Activated CD8-positive, alpha-beta memory T cell treated with anti-CD3 and anti-CD28 coated beads for 48 hours (primary cell): ENCODE results near the gene SPP2.

ENCODE experiments used
- DNase-seq, 3 experiments: peaks; one replicate each; pipeline ENCODE4 v3.0.0-alpha.2; 2020; ENCODE audit warnings: low read depth in 2 of 3, low spot score in 2 of 3

SPP2 gene

GRCh38 chr2:234050455-234051135, at the start of gene SPP2:
SPP2 (plus strand) TSS chr2:234050702; CDS start chr2:234050787, 85 bp downstream.
- DNase-seq, result no peak

- DNase-seq, result no peak
Observed at GRCh38 chr2:234001380-234002160, 48.9 kb upstream of the SPP2 start.

GRCh38 chr2:234002281-234002680, 48.2 kb upstream of the SPP2 start:
- DNase-seq, result no peak

GRCh38 chr2:234003972-234004617, 46.4 kb upstream of the SPP2 start:
- DNase-seq, result no peak

- DNase-seq, result no peak
Observed at GRCh38 chr2:234005126-234005525, 45.4 kb upstream of the SPP2 start.

- DNase-seq, result no peak
Observed at GRCh38 chr2:234006501-234006900, 44.0 kb upstream of the SPP2 start.

GRCh38 chr2:234014427-234014826, 36.1 kb upstream of the SPP2 start:
- DNase-seq, result no peak

- DNase-seq, result no peak
Observed at GRCh38 chr2:234015861-234016260, 34.6 kb upstream of the SPP2 start.

GRCh38 chr2:234019896-234020295, 30.6 kb upstream of the SPP2 start:
- DNase-seq, result no peak

- no peak for DNase-seq
Observed at GRCh38 chr2:234020332-234020731, 30.2 kb upstream of the SPP2 start.

- no peak for DNase-seq
Observed at GRCh38 chr2:234022424-234022823, 28.1 kb upstream of the SPP2 start.

- no peak for DNase-seq
Observed at GRCh38 chr2:234024304-234024703, 26.2 kb upstream of the SPP2 start.

- no peak for DNase-seq
Observed at GRCh38 chr2:234025466-234025865, 25.0 kb upstream of the SPP2 start.

- no peak for DNase-seq
Observed at GRCh38 chr2:234025891-234026401, 24.6 kb upstream of the SPP2 start.

GRCh38 chr2:234026693-234027254, 23.7 kb upstream of the SPP2 start:
- no peak for DNase-seq

GRCh38 chr2:234027641-234028040, 22.9 kb upstream of the SPP2 start:
- no peak for DNase-seq

GRCh38 chr2:234029150-234029733, 21.3 kb upstream of the SPP2 start:
- DNase-seq, result no peak

- no peak for DNase-seq
Observed at GRCh38 chr2:234031207-234031606, 19.3 kb upstream of the SPP2 start.

GRCh38 chr2:234032279-234032856, 18.1 kb upstream of the SPP2 start:
- no peak for DNase-seq

GRCh38 chr2:234033174-234033573, 17.3 kb upstream of the SPP2 start:
- DNase-seq, result no peak

- no peak for DNase-seq
Observed at GRCh38 chr2:234033885-234034284, 16.6 kb upstream of the SPP2 start.
